Measurements from ENCODE around the gene SAE1.

- no peak for TF ChIP-seq CTCF (IDR thresholded peaks at IDR 0.05)
- TF ChIP-seq POLR2AphosphoS5 (IDR thresholded peaks at IDR 0.05) = no peak
- no peak for TF ChIP-seq POLR2A (IDR thresholded peaks at IDR 0.05)
- TF ChIP-seq EP300 (IDR thresholded peaks at IDR 0.05) = no peak
Observed at GRCh38 chr19:47100290-47100689, 30.3 kb upstream of the SAE1 start.
